Activated CD4-positive, alpha-beta T cell treated with anti-CD3 and anti-CD28 coated beads, Interleukin-2, amount 50 U/mL, for 4 hours (primary cell): ENCODE results near the gene QSOX2.

Source experiments
- DNase-seq, 2 experiments: peaks; one replicate each; pipeline ENCODE4 v3.0.0-alpha.2; 2020

Gene QSOX2

DNA sequence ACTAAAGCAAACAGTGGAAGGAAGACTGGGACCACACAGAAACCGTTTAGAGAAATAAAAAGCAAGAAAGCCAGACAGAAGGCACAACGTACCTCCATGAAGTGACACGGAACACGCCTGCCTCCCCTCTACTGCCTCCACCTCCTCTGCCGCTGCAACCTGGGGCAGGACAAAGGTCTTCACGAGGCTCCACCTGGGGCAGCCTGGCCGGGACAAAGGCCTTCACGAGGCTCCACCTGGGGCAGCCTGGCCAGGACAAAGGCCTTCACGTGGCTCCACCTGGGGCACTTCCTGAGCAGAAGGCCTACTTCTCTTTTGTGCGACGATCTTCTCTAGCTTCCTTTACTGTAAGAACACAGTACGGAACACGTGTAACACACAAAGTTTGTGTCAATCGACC is 11.7 kb downstream of the QSOX2 start:
- no peak for DNase-seq

- no peak for DNase-seq
Measured at GRCh38 chr9:136233411-136233810, 12.2 kb downstream of the QSOX2 start.

DNA sequence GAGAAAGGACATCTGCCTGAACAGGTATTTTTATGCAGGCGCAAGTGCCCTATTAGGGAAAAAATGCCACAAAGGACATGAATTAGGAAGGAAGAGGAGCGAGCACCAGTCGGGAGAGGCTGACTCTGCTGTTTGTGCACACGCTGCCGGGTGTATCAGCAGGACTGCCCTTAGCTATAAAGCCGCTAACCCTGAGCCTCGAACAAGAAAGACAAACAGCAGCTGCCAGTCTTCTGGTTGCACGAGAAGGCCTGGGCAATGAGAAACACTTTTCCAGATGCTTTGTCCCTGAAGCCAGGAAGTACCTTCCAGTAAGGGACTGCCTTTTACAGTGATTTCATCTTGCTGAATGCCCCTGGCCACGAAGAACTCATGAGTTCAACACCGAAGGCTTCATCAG is 12.6 kb downstream of the QSOX2 start:
- no peak for DNase-seq

DNA sequence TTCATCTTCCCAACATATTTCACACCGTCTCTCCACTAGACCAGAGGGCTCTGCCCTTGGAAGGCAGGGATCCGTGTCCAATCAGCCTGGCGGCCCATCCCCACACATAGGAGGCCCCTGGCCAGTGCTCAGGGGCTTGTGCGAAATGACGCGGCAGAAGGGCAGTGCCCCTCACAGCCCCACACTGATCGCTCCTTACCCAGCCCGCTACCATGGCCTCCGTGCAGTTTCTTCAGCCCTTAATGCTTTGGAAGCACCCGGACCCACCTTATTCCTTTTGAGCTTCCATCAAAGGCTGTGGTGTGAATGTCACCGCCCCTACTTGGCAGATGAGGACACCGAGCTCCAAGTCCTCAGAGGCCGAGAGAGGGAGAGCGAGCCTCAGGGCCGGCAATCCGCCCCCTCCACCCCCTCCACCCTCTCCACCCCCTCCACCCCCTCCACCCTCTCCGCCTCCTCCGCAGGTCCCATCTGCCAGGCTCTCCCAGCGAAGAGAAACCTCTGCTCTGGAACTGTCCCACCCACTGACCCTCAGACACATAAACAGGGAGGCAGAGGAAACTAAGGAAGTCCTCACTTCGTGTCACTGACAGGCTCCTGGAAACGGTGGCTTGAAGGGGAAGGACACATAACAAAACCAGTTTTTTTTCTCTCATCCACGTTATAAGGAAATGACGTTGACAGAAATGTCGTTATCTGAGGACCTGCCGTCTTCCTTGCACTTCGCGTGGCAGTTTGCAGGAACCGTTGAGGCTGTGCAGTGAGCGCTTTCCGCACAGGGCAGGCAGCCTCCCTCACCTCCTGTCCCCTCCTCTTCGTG is 13.9 kb downstream of the QSOX2 start:
- no peak for DNase-seq

GRCh38 chr9:136230773-136231172 is 14.8 kb downstream of the QSOX2 start:
- DNase-seq: no peak

- DNase-seq: no peak
Measured at GRCh38 chr9:136230365-136230764, 15.2 kb downstream of the QSOX2 start.

- DNase-seq: no peak
Measured at GRCh38 chr9:136229096-136230065, 16.2 kb downstream of the QSOX2 start.

GRCh38 chr9:136228107-136228875 is 17.3 kb downstream of the QSOX2 start:
- no peak for DNase-seq

DNA sequence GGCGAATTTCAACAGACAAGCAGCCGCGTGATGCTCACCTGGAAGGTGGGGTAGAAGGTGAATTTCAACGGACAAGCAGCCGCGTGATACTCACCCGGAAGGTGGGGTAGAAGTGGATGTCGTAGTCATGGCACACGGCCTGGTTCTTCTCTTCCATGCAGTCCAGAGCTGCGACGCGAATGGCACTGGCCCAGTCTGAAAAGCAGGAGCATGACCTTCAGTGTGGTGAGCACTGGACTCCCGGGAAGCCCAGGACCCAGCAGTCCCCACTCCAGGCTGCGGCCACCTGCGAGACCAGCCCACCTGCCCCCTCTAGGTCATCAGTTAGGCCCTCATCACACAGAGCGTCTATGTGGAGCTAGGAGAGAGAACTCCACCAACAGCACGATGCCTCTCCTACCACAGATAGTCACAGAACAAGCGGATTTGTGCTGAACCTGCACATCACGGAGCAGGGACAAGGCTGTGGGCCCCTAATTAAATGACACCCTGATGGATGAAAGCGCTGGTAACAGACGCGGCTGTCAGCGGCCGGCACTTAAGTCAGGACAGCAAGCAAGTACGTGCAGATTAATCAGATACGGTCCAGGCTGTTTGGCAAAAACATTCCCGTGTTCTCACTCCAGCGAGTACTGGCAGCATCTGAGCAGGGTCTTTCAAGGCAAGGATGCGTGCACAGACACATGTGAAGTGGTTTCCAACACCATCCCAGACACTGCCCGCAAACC is 18.8 kb downstream of the QSOX2 start:
- no peak for DNase-seq

- DNase-seq: peak; percentile 65
Measured at GRCh38 chr9:136225748-136226679, 19.6 kb downstream of the QSOX2 start.

DNA sequence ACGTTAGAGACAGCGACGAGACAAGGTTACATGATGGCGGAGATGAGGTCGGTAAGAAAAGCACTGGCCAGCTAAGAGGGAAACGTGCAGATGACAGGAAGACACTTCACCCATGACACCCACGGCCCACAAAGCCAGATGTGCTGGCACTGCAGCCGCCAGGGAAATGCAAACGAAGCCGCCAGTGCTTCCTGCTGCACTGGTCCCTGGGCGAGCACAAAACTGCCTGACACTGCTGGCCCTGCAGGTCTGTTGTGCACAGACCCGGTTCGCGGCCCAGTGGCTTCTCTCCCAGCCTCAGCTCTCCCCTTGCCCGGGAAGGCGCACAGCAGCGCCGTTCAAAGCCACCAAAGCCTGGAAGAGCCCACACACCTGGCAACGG is 20.3 kb downstream of the QSOX2 start:
- no peak for DNase-seq

GRCh38 chr9:136223871-136224640 is 21.6 kb downstream of the QSOX2 start:
- DNase-seq: no peak

GRCh38 chr9:136222906-136223285 is 22.7 kb downstream of the QSOX2 start:
- no peak for DNase-seq

DNA sequence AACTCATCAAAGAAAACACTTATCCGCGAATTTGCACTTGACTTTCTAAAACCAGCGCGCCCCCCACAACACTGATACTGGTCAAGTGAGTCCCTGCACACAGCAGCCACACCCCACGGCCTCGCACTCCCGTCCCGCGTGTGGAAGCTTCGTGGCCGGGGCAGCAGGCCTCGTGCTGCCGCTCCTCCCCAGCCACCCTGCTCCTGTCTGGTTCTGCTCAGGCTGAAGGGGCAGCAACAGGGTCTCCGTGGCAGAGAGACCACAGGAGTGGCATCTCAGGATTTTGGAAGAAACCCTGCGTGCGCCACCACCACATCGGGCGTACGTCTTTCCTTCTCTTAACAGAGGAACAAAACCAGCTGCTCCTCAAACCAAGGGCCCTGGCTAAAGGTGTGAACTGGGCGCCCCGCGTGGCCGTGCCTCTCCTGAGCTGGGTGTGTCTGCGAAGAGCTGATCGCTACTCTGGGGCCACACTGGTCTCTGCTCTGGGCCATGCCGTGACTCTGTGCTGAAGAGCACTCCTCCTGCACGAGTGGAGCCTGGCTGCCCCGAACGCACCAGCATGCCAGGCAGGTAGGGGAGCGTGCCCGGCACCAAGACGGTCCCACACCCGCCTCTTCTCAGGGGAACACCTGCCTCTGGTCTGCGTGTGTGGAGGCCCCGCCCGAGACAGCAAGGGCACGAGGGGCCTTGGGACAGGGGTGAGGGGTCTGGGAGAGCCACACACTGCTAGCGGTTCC is 23.3 kb downstream of the QSOX2 start:
- DNase-seq: no peak

- peak in 1 of 2 experiments; percentile 16 for DNase-seq
Measured at GRCh38 chr9:136220017-136220729, 25.4 kb downstream of the QSOX2 start.

GRCh38 chr9:136219276-136219675 is 26.3 kb downstream of the QSOX2 start:
- DNase-seq: no peak

- DNase-seq: no peak
Measured at GRCh38 chr9:136218673-136219072, 26.9 kb downstream of the QSOX2 start.

GRCh38 chr9:136218271-136218670 is 27.3 kb downstream of the QSOX2 start:
- DNase-seq: no peak
